Left ventricle myocardium inferior (tissue), 1 donor: ENCODE data around the gene ZNF202. TPM values are rescaled to one million over a fixed set of nuclear protein-coding genes. Genes with fewer than 3 reads are reported as not detected.

Source experiments
- DNase-seq: peaks from one replicate; pipeline ENCODE4 v3.0.0-alpha.2; 2020
- H3K27ac ChIP-seq: fragments of 200-600 bp; replicated peaks from 2 replicates; pipeline ENCODE4 v1.8.0; 2021
- H3K27me3 ChIP-seq: fragments of 200-600 bp; 2 replicates; pipeline ENCODE4 v1.8.0; 2021; ENCODE audit warnings: low read depth
- H3K36me3 ChIP-seq: fragments of 200-600 bp; 2 replicates; pipeline ENCODE4 v1.8.0; 2021
- H3K4me1 ChIP-seq: fragments of 200-600 bp; 2 replicates; pipeline ENCODE4 v1.8.0; 2021
- H3K4me3 ChIP-seq: fragments of 200-600 bp; 2 replicates; pipeline ENCODE4 v1.8.0; 2021; ENCODE audit warnings: mild to moderate bottlenecking, moderate library complexity
- H3K9me3 ChIP-seq: fragments of 200-600 bp; replicated peaks from 2 replicates; pipeline ENCODE4 v1.8.0; 2021
- CTCF ChIP-seq: fragments of 200-600 bp; IDR thresholded peaks from 2 replicates; pipeline ENCODE4 v1.8.0; 2021; ENCODE audit warnings: antibody characterized with exemption, mild to moderate bottlenecking, borderline replicate concordance
- intact Hi-C: fragments of 100-400 bp; cut with micrococcal nuclease; formaldehyde crosslinking; loops from one replicate; pipeline ENCODE4 v1.11.0; 2022
- total RNA-seq: library from RNA; stranded (reverse); fragmentation: NEBNext Ultra II Directional; extraction: Animal tissue kit (Norgen Biotek cat#: 25700); gene quantifications from one replicate; pipeline ENCODE4 v1.2.1, GENCODE V29; 2021
- donor health status: DM: no; HTN: yes; CAD: no; lungs with severe emphysema.

The ZNF202 gene
- total RNA-seq, 1 donor from 2014 or later, result 6.0 TPM

- H3K9me3 ChIP-seq, result no peaks in the 10 kb centered on the region
- no peak for TF ChIP-seq CTCF
- H3K4me1 ChIP-seq, result no peaks in the 10 kb centered on the region
- intact Hi-C loops, result no loop called here
- no peak for DNase-seq
- H3K27me3 ChIP-seq, result peaks cover 5% of the 10 kb centered on the region
- H3K36me3 ChIP-seq, result no peaks in the 10 kb centered on the region
- H3K27ac ChIP-seq, result no peak overlapping the region
- H3K4me3 ChIP-seq, result no peak overlapping the region
These were observed 37.1 kb downstream of the ZNF202 start for GRCh38 chr11:123704341-123704740.

- intact Hi-C loops, result no loop called here
- no peak for DNase-seq
- H3K36me3 ChIP-seq, result no peaks in the 10 kb centered on the region
- H3K4me1 ChIP-seq, result no peaks in the 10 kb centered on the region
- no peaks in the 10 kb centered on the region for H3K9me3 ChIP-seq
- H3K27me3 ChIP-seq, result peaks cover 7% of the 10 kb centered on the region
- TF ChIP-seq CTCF, result no peak
- no peak overlapping the region for H3K27ac ChIP-seq
- no peak overlapping the region for H3K4me3 ChIP-seq
These were observed 38.8 kb downstream of the ZNF202 start for GRCh38 chr11:123702696-123703095.

- no peaks in the 10 kb centered on the region for H3K4me1 ChIP-seq
- H3K27ac ChIP-seq, result no peak overlapping the region
- H3K9me3 ChIP-seq, result no peaks in the 10 kb centered on the region
- no peak overlapping the region for H3K4me3 ChIP-seq
- H3K27me3 ChIP-seq, result peaks cover 13% of the 10 kb centered on the region
- no peak for TF ChIP-seq CTCF
- H3K36me3 ChIP-seq, result no peaks in the 10 kb centered on the region
- intact Hi-C loops, result no loop called here
- DNase-seq, result no peak
These were observed 39.3 kb downstream of the ZNF202 start for GRCh38 chr11:123702139-123702538.

GRCh38 chr11:123700772-123701171 is 40.7 kb downstream of the ZNF202 start:
- Histone ChIP-seq H3K4me1 (no peaks in the 10 kb centered on the region), H3K9me3 (no peaks in the 10 kb centered on the region), H3K4me3 (no peak overlapping the region), H3K36me3 (no peaks in the 10 kb centered on the region), H3K27ac (no peak overlapping the region), H3K27me3 (peaks cover 13% of the 10 kb centered on the region)
- DNase-seq, result no peak
- intact Hi-C loops, result no loop called here
- TF ChIP-seq CTCF, result no peak

GRCh38 chr11:123698546-123699127 is 42.8 kb downstream of the ZNF202 start:
- DNase-seq, result no peak
- TF ChIP-seq CTCF, result no peak
- Histone ChIP-seq H3K4me3 (no peak overlapping the region), H3K27ac (no peak overlapping the region), H3K27me3 (peaks cover 25% of the 10 kb centered on the region), H3K36me3 (no peaks in the 10 kb centered on the region), H3K9me3 (no peaks in the 10 kb centered on the region), H3K4me1 (no peaks in the 10 kb centered on the region)
- intact Hi-C loops, result no loop called here
